Caco-2 (cell line): ENCODE measurements around the gene GRN. TPM values are rescaled to one million over a fixed set of nuclear protein-coding genes. Genes with fewer than 3 reads are reported as not detected.

Source experiments
- BruUV-seq: library from RNA; stranded (reverse); fragments of 400-500 nt; replicated peaks from 2 replicates; lab custom pipeline; 2021; lab: Mats Ljungman, UMichigan
- CTCF ChIA-PET: fragments of 300-600 bp; sonication (Branson Sonifier 250); formaldehyde crosslinking; loops from one replicate; lab custom pipeline; 2022; ENCODE audit warnings: antibody characterized with exemption; lab: Charles Lee
- POLR2A ChIA-PET: fragments of 300-600 bp; sonication (Branson Sonifier 250); formaldehyde crosslinking; loops from one replicate; lab custom pipeline; 2022; ENCODE audit warnings: antibody characterized with exemption; lab: Charles Lee
- DNase-seq, 2 experiments: peaks; one replicate each; pipeline versions ENCODE4 v3.0.0 to v3.0.0-alpha.2; 2020 to 2022
- H3K27me3 ChIP-seq: replicated peaks from 2 replicates; pipeline ENCODE4 v1.6.0; 2011; ENCODE audit warnings: low read length; ENCODE audit not compliant: control insufficient read depth, insufficient read depth
- H3K36me3 ChIP-seq: 2 replicates; pipeline ENCODE4 v1.5.1; 2011; ENCODE audit warnings: low read length; ENCODE audit not compliant: control insufficient read depth, insufficient read depth
- H3K4me1 ChIP-seq: fragments of 250-450 bp; sonication (Bioruptor Pico); 2 replicates; pipeline ENCODE4 v1.5.1; 2020; ENCODE audit warnings: mild to moderate bottlenecking
- H3K4me3 ChIP-seq: 2 replicates; pipeline ENCODE4 v1.5.1; 2011; ENCODE audit warnings: low read depth, mild to moderate bottlenecking, control low read depth, low read length
- H3K9me3 ChIP-seq: fragments of 250-450 bp; sonication (Bioruptor Pico); 2 replicates; pipeline ENCODE4 v1.5.1; 2020; ENCODE audit warnings: mild to moderate bottlenecking, moderate library complexity
- H3K27ac Mint-ChIP-seq: one replicate; pipeline ENCODE4 v1.8.0; 2022; ENCODE audit warnings: mixed read lengths; ENCODE audit not compliant: unreplicated experiment
- H3K27me3 Mint-ChIP-seq: one replicate; pipeline ENCODE4 v1.8.0; 2022; ENCODE audit warnings: mixed read lengths; ENCODE audit not compliant: insufficient read depth, unreplicated experiment
- H3K36me3 Mint-ChIP-seq: one replicate; pipeline ENCODE4 v1.8.0; 2022; ENCODE audit warnings: mild to moderate bottlenecking, mixed read lengths; ENCODE audit not compliant: insufficient read depth, unreplicated experiment
- H3K4me1 Mint-ChIP-seq: one replicate; pipeline ENCODE4 v1.8.0; 2022; ENCODE audit warnings: low read depth, mixed read lengths; ENCODE audit not compliant: unreplicated experiment
- H3K4me3 Mint-ChIP-seq: one replicate; pipeline ENCODE4 v1.8.0; 2022; ENCODE audit warnings: mild to moderate bottlenecking, moderate library complexity, mixed read lengths; ENCODE audit not compliant: unreplicated experiment
- H3K9me3 Mint-ChIP-seq: one replicate; pipeline ENCODE4 v1.8.0; 2022; ENCODE audit warnings: mixed read lengths; ENCODE audit not compliant: unreplicated experiment
- intact Hi-C: fragments of 100-400 bp; cut with micrococcal nuclease; formaldehyde crosslinking; loops from one replicate; pipeline ENCODE4 v1.10.0; 2022; ENCODE audit not compliant: unreplicated experiment
- total RNA-seq: library from RNA; stranded (reverse); gene quantifications from 2 replicates; pipeline ENCODE4 v1.2.3, GENCODE V29; 2022
- TF ChIP-seq, protein P1 (sequence below), 2 experiments: fragments of 200-600 bp in 1 of 2; IDR thresholded peaks; 1 replicate in 1 of 2; 2 replicates in 1 of 2; pipeline versions ENCODE4 v1.5.1 to v1.8.0; 2011 to 2022; ENCODE audit warnings: antibody characterized with exemption in 1 of 2, control low read depth in 1 of 2, inconsistent platforms in 1 of 2, low read depth in 1 of 2, low read length in 1 of 2, mild to moderate bottlenecking in 1 of 2, moderate library complexity in 1 of 2; ENCODE audit not compliant: insufficient read depth in 1 of 2, severe bottlenecking in 1 of 2, unreplicated experiment in 1 of 2

The GRN gene
- total RNA-seq, 1 experiment from 2014 or later = 167 TPM

- Histone ChIP-seq H3K4me3 (no peak overlapping the region), H3K4me1 (0 out of 2 replicates have a peak, but pooled peaks cover 4% of the 10 kb centered on the region), H3K27me3 (no peaks in the 10 kb centered on the region), H3K36me3 (peaks cover 2% of the 10 kb centered on the region), H3K9me3 (no peaks in the 10 kb centered on the region)
- ChIA-PET POLR2A (no interaction called here), CTCF (no interaction called here)
- intact Hi-C loops = no loop called here
- TF ChIP-seq, protein P1, sequence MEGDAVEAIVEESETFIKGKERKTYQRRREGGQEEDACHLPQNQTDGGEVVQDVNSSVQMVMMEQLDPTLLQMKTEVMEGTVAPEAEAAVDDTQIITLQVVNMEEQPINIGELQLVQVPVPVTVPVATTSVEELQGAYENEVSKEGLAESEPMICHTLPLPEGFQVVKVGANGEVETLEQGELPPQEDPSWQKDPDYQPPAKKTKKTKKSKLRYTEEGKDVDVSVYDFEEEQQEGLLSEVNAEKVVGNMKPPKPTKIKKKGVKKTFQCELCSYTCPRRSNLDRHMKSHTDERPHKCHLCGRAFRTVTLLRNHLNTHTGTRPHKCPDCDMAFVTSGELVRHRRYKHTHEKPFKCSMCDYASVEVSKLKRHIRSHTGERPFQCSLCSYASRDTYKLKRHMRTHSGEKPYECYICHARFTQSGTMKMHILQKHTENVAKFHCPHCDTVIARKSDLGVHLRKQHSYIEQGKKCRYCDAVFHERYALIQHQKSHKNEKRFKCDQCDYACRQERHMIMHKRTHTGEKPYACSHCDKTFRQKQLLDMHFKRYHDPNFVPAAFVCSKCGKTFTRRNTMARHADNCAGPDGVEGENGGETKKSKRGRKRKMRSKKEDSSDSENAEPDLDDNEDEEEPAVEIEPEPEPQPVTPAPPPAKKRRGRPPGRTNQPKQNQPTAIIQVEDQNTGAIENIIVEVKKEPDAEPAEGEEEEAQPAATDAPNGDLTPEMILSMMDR (IDR thresholded peaks at IDR 0.05; ENCODE audit: insufficient read depth in 1 of 2, low read depth in 1 of 2, low read length in 1 of 2, severe bottlenecking in 1 of 2, unreplicated experiment in 1 of 2) = no peak
- Mint-ChIP-seq H3K9me3 (no peaks in the 10 kb centered on the region), H3K4me3 (no peak overlapping the region), H3K27ac (no peak overlapping the region), H3K4me1 (no peaks in the 10 kb centered on the region), H3K36me3 (peaks cover 54% of the 10 kb centered on the region), H3K27me3 (no peaks in the 10 kb centered on the region)
- DNase-seq = no peak
- BruUV-seq = no TSS peak
Observed at GRCh38 chr17:44394833-44395232, 49.7 kb downstream of the GRN start.

GRCh38 chr17:44396946-44397345 is 51.8 kb downstream of the GRN start:
- no peaks in the 10 kb centered on the region for H3K9me3 Mint-ChIP-seq
- no peak overlapping the region for H3K4me3 Mint-ChIP-seq
- TF ChIP-seq, protein P1 (IDR thresholded peaks at IDR 0.05; ENCODE audit: insufficient read depth in 1 of 2, low read depth in 1 of 2, low read length in 1 of 2, severe bottlenecking in 1 of 2, unreplicated experiment in 1 of 2) = no peak
- no peaks in the 10 kb centered on the region for H3K4me1 ChIP-seq
- H3K27me3 ChIP-seq = no peaks in the 10 kb centered on the region
- H3K4me1 Mint-ChIP-seq = no peaks in the 10 kb centered on the region
- no peaks in the 10 kb centered on the region for H3K27me3 Mint-ChIP-seq
- H3K9me3 ChIP-seq = no peaks in the 10 kb centered on the region
- no TSS peak for BruUV-seq
- no peak for DNase-seq
- H3K36me3 ChIP-seq = peaks cover 4% of the 10 kb centered on the region
- H3K4me3 ChIP-seq = no peak overlapping the region
- intact Hi-C loops = no loop called here
- peaks cover 70% of the 10 kb centered on the region for H3K36me3 Mint-ChIP-seq
- ChIA-PET POLR2A (interaction anchor here (0.9 kb wide), 1 partner anchor 10 kb away, joined by 3 read pairs; no protein-coding TSS in a partner anchor), CTCF (interaction anchor here (0.8 kb wide), 1 partner anchor 126 kb away, joined by 3 read pairs; no protein-coding TSS in a partner anchor)
- no peak overlapping the region for H3K27ac Mint-ChIP-seq

GRCh38 chr17:44397479-44398440 is 52.7 kb downstream of the GRN start:
- CTCF ChIA-PET = interaction anchor here (1.1 kb wide), 1 partner anchor 75 kb away, joined by 3 read pairs; no protein-coding TSS in a partner anchor
- Mint-ChIP-seq H3K4me3 (no peak overlapping the region), H3K9me3 (no peaks in the 10 kb centered on the region), H3K27ac (peak overlapping the region; percentile 20), H3K36me3 (peaks cover 77% of the 10 kb centered on the region), H3K27me3 (no peaks in the 10 kb centered on the region), H3K4me1 (no peaks in the 10 kb centered on the region)
- H3K27me3 ChIP-seq = no peaks in the 10 kb centered on the region
- BruUV-seq = no TSS peak
- TF ChIP-seq, protein P1 (IDR thresholded peaks at IDR 0.05; ENCODE audit: insufficient read depth in 1 of 2, low read depth in 1 of 2, low read length in 1 of 2, severe bottlenecking in 1 of 2, unreplicated experiment in 1 of 2) = no peak
- POLR2A ChIA-PET = no interaction called here
- intact Hi-C loops = no loop called here
- H3K4me1 ChIP-seq = no peaks in the 10 kb centered on the region
- H3K36me3 ChIP-seq = peaks cover 4% of the 10 kb centered on the region
- no peak overlapping the region for H3K4me3 ChIP-seq
- no peaks in the 10 kb centered on the region for H3K9me3 ChIP-seq
- no peak for DNase-seq
